HG03378 (cell line): ENCODE measurements around the gene EID2B.

Experiments used
- ATAC-seq: cut with Tn5 transposase; IDR thresholded peaks from one replicate; pipeline ENCODE4 v1.9.1; 2021; ENCODE audit warnings: mild to moderate bottlenecking, moderate library complexity; ENCODE audit not compliant: unreplicated experiment

EID2B gene

GRCh38 chr19:39532233-39533002 is at the start of gene EID2B:
Gene EID2B (minus strand): TSS chr19:39532852. CDS start chr19:39532802, 50 bp downstream.
- peak; percentile 89 for ATAC-seq

GRCh38 chr19:39582442-39582841 is 49.8 kb upstream of the EID2B start:
- ATAC-seq: no peak

GRCh38 chr19:39568604-39569003 is 36.0 kb upstream of the EID2B start:
- ATAC-seq: no peak

- ATAC-seq: no peak
Measured at GRCh38 chr19:39566064-39566463, 33.4 kb upstream of the EID2B start.

- no peak for ATAC-seq
Measured at GRCh38 chr19:39563408-39563807, 30.8 kb upstream of the EID2B start.

GRCh38 chr19:39558624-39559117 is 26.0 kb upstream of the EID2B start:
- no peak for ATAC-seq

- ATAC-seq: no peak
Measured at GRCh38 chr19:39557811-39558623, 25.4 kb upstream of the EID2B start.

- ATAC-seq: no peak
Measured at GRCh38 chr19:39555883-39556282, 23.2 kb upstream of the EID2B start.

GRCh38 chr19:39554701-39555311 is 22.2 kb upstream of the EID2B start:
- ATAC-seq: no peak

- no peak for ATAC-seq
Measured at GRCh38 chr19:39553082-39553652, 20.5 kb upstream of the EID2B start.

- ATAC-seq: no peak
Measured at GRCh38 chr19:39550197-39550596, 17.5 kb upstream of the EID2B start.

GRCh38 chr19:39546599-39546998 is 13.9 kb upstream of the EID2B start:
- no peak for ATAC-seq

- no peak for ATAC-seq
Measured at GRCh38 chr19:39544911-39545310, 12.3 kb upstream of the EID2B start.

- no peak for ATAC-seq
Measured at GRCh38 chr19:39544226-39544903, 11.7 kb upstream of the EID2B start.

- ATAC-seq: no peak
Measured at GRCh38 chr19:39543477-39543857, 10.8 kb upstream of the EID2B start.

- no peak for ATAC-seq
Measured at GRCh38 chr19:39542206-39542605, 9.6 kb upstream of the EID2B start.

- no peak for ATAC-seq
Measured at GRCh38 chr19:39540333-39540673, 7.7 kb upstream of the EID2B start.

GRCh38 chr19:39539518-39540332 is 7.1 kb upstream of the EID2B start, which contains the start of gene EID2:
Gene EID2 (minus strand): TSS chr19:39540161. CDS start chr19:39540079, 82 bp downstream.
- ATAC-seq: peak; percentile 77

GRCh38 chr19:39539165-39539517 is 6.5 kb upstream of the EID2B start:
- no peak for ATAC-seq

GRCh38 chr19:39533791-39534190 is 1.1 kb upstream of the EID2B start:
- ATAC-seq: no peak
